RWPE2 (cell line): Measurements from ENCODE around the gene TUBGCP5.
"Not testable (repeated sequence)": the region's sequence is repeated elsewhere in the genome, so short reads cannot be mapped to it uniquely, and the experiment has no call there.

ENCODE experiments used
- ATAC-seq: fragments of 200-7000 bp; cut with Tn5 transposase; 3 replicates; pipeline ENCODE4 v1.9.1; 2021; ENCODE audit warnings: low read depth
- DNase-seq: peaks from one replicate; pipeline ENCODE4 v3.0.0-alpha.2; 2020; ENCODE audit warnings: low spot score
- H3K27ac ChIP-seq: fragments of 450-650 bp; 2 replicates; pipeline ENCODE4 v1.5.1; 2017; ENCODE audit warnings: mild to moderate bottlenecking; ENCODE audit not compliant: poor library complexity, severe bottlenecking
- H3K27me3 ChIP-seq: fragments of 250-450 bp; sonication (Bioruptor Pico); 2 replicates; pipeline ENCODE4 v1.5.1; 2021; ENCODE audit warnings: mild to moderate bottlenecking, moderate library complexity; ENCODE audit not compliant: insufficient read depth, poor library complexity, severe bottlenecking
- H3K36me3 ChIP-seq: fragments of 250-450 bp; sonication (Bioruptor Pico); 2 replicates; pipeline ENCODE4 v1.5.1; 2020; ENCODE audit warnings: low read depth, mild to moderate bottlenecking, moderate library complexity
- H3K4me1 ChIP-seq: fragments of 250-450 bp; sonication (Bioruptor Pico); 2 replicates; pipeline ENCODE4 v1.5.1; 2021; ENCODE audit warnings: mild to moderate bottlenecking, moderate library complexity; ENCODE audit not compliant: insufficient read depth, poor library complexity, severe bottlenecking
- H3K4me3 ChIP-seq: fragments of 250-450 bp; sonication (Bioruptor Pico); 2 replicates; pipeline ENCODE4 v1.5.1; 2021; ENCODE audit warnings: mild to moderate bottlenecking, moderate library complexity; ENCODE audit not compliant: severe bottlenecking
- H3K9me3 ChIP-seq: fragments of 250-450 bp; sonication (Bioruptor Pico); 2 replicates; pipeline ENCODE4 v1.5.1; 2021; ENCODE audit warnings: mild to moderate bottlenecking, moderate library complexity; ENCODE audit not compliant: severe bottlenecking
- TF ChIP-seq, protein P1 (sequence below): fragments of 450-650 bp; IDR thresholded peaks from one replicate; pipeline ENCODE4 v1.5.1; 2017; ENCODE audit warnings: mild to moderate bottlenecking, moderate library complexity; ENCODE audit not compliant: poor library complexity, severe bottlenecking

Gene TUBGCP5

GRCh38 chr15:23039143-23039916, at the start of gene TUBGCP5:
Gene TUBGCP5, minus strand, starts transcription at chr15:23039569. Its CDS starts 26 bp downstream, at chr15:23039543.
- peak; percentile 100 for DNase-seq
- peak; percentile 92 for ATAC-seq
- H3K36me3 ChIP-seq, result peaks cover 26% of the 10 kb centered on the region
- peak within 1 kb of the TSS; percentile 59 for H3K27ac ChIP-seq
- peak within 1 kb of the TSS; percentile 93 for H3K4me3 ChIP-seq
- TF ChIP-seq, protein P1, sequence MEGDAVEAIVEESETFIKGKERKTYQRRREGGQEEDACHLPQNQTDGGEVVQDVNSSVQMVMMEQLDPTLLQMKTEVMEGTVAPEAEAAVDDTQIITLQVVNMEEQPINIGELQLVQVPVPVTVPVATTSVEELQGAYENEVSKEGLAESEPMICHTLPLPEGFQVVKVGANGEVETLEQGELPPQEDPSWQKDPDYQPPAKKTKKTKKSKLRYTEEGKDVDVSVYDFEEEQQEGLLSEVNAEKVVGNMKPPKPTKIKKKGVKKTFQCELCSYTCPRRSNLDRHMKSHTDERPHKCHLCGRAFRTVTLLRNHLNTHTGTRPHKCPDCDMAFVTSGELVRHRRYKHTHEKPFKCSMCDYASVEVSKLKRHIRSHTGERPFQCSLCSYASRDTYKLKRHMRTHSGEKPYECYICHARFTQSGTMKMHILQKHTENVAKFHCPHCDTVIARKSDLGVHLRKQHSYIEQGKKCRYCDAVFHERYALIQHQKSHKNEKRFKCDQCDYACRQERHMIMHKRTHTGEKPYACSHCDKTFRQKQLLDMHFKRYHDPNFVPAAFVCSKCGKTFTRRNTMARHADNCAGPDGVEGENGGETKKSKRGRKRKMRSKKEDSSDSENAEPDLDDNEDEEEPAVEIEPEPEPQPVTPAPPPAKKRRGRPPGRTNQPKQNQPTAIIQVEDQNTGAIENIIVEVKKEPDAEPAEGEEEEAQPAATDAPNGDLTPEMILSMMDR, result peak; percentile 25
- no peaks in the 10 kb centered on the region for H3K9me3 ChIP-seq
- H3K27me3 ChIP-seq, result no peaks in the 10 kb centered on the region
- peaks cover 12% of the 10 kb centered on the region for H3K4me1 ChIP-seq

DNA sequence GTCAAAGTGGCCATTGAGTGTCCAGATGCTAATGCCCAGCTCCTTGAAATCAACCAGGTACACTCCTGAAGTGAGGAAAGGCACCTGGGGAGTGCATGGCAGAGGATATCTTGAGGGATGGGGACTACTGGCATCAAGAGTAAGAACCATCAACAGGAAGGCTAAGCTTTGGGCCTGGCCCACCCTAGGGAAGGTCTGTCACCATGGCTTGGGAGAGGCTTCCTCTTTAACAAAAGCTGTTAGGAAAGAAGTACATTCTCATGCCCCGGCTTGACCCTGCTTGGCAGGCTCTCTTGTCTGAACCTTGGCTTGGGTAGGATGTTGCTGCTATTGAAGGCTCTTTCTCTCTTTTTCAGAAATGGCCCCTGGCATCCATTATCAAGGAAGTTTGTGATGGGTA, 43.7 kb upstream of the TUBGCP5 start:
- no peaks in the 10 kb centered on the region for H3K9me3 ChIP-seq
- no peak overlapping the region for H3K4me3 ChIP-seq
- DNase-seq (no peak), ATAC-seq (no peak)
- no peaks in the 10 kb centered on the region for H3K4me1 ChIP-seq
- H3K27ac ChIP-seq, result no peak overlapping the region
- peaks cover 12% of the 10 kb centered on the region for H3K27me3 ChIP-seq
- no peaks in the 10 kb centered on the region for H3K36me3 ChIP-seq
- TF ChIP-seq, protein P1, result no peak

DNA sequence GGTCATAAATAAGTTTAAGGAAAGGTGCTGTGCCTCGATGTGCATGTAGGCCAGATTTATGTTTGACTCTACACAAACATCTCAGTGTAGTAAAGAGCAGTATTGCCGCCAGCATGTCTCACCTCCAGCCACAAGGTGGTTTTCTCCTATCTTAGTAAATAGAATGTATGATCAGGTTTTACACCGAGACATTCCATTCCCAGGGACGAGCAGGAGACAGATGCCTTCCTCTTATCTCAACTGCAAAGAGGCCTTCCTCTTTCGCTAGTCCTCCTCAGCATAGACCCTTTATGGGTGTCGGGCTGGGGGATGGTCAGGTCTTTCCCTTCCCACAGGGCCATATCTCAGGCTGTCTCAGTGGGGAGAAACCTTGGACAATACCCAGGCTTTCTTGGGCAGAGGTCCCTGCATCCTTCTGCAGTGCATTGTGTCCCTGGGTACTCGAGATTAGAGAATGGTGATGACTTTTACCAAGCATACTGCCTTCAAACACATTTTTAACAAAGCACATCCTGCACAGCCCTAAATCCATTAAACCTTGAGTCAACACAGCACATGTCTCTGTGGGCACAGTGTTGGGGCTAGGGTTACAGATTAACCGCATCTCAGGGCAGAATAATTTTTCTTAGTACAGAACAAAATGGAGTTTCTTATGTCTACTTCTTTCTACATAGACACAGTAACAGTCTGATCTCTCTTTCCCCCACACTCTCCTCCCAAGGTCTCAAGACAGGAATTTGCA, 42.8 kb upstream of the TUBGCP5 start:
- not testable (repeated sequence) for H3K27ac ChIP-seq, H3K4me1 ChIP-seq, DNase-seq, H3K36me3 ChIP-seq, H3K9me3 ChIP-seq, H3K4me3 ChIP-seq, ATAC-seq, H3K27me3 ChIP-seq

GRCh38 chr15:23081271-23081670, 41.9 kb upstream of the TUBGCP5 start:
- TF ChIP-seq, protein P1, result no peak
- Histone ChIP-seq H3K27ac (no peak overlapping the region), H3K36me3 (no peaks in the 10 kb centered on the region), H3K4me3 (no peak overlapping the region), H3K9me3 (no peaks in the 10 kb centered on the region), H3K4me1 (no peaks in the 10 kb centered on the region), H3K27me3 (peaks cover 4% of the 10 kb centered on the region)
- DNase-seq, result no peak
- no peak for ATAC-seq

- ATAC-seq, result no peak
- TF ChIP-seq, protein P1, result no peak
- Histone ChIP-seq H3K36me3 (no peaks in the 10 kb centered on the region), H3K27ac (no peak overlapping the region), H3K4me3 (no peak overlapping the region), H3K4me1 (no peaks in the 10 kb centered on the region), H3K9me3 (no peaks in the 10 kb centered on the region), H3K27me3 (peaks cover 11% of the 10 kb centered on the region)
- DNase-seq, result no peak
These were observed 40.4 kb upstream of the TUBGCP5 start for GRCh38 chr15:23079766-23080165.
